ENCODE measurements around the gene TBC1D25. TPM values are rescaled to one million over a fixed set of nuclear protein-coding genes. Genes with fewer than 3 reads are reported as not detected.
A peak's percentile ranks its signal among the peaks of the same experiment; 100 is the strongest.
"Not testable (repeated sequence)": the region's sequence is repeated elsewhere in the genome, so short reads cannot be mapped to it uniquely, and the experiment has no call there.

Gene TBC1D25
- total RNA-seq, 1 donor from 2014 or later = 4.5 TPM

DNA sequence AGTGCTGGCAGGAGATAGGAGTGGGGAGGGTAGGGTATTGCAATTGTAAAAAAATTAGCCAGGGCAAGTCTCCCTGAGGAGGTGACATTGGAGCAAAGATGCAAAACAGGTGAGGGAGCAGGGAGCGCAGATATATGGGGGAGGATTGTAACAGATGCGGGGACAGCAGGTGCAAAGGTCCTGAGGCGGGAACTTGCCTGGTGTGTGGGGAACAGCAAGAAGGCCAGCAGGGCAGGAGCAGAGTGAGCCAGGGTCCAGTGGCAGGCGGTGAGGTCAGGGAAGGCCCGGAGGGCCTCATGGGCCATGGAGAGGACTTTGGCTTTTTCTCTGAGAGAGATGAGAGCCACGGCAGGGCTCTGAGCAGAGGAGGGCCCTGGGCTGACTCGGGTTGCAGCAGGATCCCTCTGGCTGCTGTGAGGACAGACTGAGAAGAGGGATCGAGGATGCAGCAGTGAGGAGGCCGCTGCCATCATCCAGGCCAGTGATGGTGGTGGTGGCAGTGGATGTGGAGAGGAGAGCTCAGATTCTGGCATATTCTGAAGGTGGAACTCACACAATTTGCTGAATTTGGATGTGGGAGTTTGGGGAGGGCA lies 24.6 kb upstream of the TBC1D25 start:
- no peak for DNase-seq (ENCODE audit: low read depth in 2 of 2)

- DNase-seq (ENCODE audit: low read depth in 2 of 2) = no peak
Measured at GRCh38 chrX:48515842-48516241, 23.7 kb upstream of the TBC1D25 start.

- no peak for DNase-seq (ENCODE audit: low read depth in 2 of 2)
Measured at GRCh38 chrX:48516285-48516684, 23.2 kb upstream of the TBC1D25 start.

GRCh38 chrX:48516987-48517386 lies 22.5 kb upstream of the TBC1D25 start:
- no peak for DNase-seq (ENCODE audit: low read depth in 2 of 2)

DNA sequence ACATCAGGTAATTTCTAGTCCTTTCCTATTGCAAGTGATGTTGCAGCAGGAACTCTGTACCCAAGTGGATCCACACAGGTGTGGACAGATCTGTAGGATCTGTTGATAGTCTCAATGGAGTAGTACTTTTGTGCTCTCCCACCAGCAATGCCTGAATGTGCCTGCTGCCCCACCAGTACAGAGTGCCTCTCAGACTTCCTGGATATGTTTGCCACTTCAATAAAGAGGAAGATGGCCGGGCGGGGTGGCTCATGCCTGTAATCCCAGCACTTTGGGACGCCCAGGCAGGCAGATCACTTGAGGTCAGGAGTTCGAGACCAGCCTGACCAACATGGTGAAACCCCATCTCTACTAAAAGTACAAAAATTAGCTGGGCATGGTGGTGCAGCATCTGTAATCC lies 20.0 kb upstream of the TBC1D25 start:
- not testable (repeated sequence) for DNase-seq (ENCODE audit: low read depth in 2 of 2)

- no peak for DNase-seq (ENCODE audit: low read depth in 2 of 2)
Measured at GRCh38 chrX:48520455-48520854, 19.1 kb upstream of the TBC1D25 start.

- no peak for DNase-seq (ENCODE audit: low read depth in 2 of 2)
Measured at GRCh38 chrX:48520976-48521352, 18.6 kb upstream of the TBC1D25 start.

- DNase-seq (ENCODE audit: low read depth in 2 of 2) = peak; percentile 69 to 85
Measured at GRCh38 chrX:48521353-48522243, 17.9 kb upstream of the TBC1D25 start, which contains the start of gene EBP. Gene EBP, plus strand, starts transcription at chrX:48521808. Its CDS starts 1,964 bp downstream, at chrX:48523772.

GRCh38 chrX:48522291-48522690 lies 17.2 kb upstream of the TBC1D25 start:
- no peak for DNase-seq (ENCODE audit: low read depth in 2 of 2)

DNA sequence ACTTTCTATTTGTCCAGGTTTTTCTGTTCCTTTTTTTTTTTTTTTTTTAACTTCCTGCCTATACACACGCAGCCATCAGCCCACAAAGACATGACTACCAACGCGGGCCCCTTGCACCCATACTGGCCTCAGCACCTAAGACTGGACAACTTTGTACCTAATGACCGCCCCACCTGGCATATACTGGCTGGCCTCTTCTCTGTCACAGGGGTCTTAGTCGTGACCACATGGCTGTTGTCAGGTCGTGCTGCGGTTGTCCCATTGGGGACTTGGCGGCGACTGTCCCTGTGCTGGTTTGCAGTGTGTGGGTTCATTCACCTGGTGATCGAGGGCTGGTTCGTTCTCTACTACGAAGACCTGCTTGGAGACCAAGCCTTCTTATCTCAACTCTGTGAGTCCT lies 15.8 kb upstream of the TBC1D25 start:
- no peak for DNase-seq (ENCODE audit: low read depth in 2 of 2)

GRCh38 chrX:48525853-48526252 lies 13.7 kb upstream of the TBC1D25 start:
- not testable (repeated sequence) for DNase-seq (ENCODE audit: low read depth in 2 of 2)

DNA sequence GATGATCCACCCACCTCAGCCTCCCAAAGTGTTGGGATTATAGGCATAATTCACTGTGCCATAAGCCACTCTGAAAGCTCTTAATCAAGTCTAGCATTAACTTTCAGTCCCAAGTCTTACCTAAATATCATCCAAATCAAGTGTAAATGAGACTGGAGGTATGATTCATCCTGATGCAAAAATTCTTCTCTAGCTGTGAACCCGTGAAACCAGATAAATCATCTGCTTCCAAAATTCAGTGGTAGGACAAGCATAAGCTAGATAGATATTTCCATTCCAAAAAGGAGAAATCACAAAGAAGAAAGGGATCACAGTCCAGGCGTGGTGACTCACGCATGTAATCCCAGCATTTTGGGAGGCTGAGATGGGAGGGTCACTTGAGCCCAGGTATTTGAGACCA lies 8.8 kb upstream of the TBC1D25 start:
- DNase-seq (ENCODE audit: low read depth in 2 of 2) = no peak

DNA sequence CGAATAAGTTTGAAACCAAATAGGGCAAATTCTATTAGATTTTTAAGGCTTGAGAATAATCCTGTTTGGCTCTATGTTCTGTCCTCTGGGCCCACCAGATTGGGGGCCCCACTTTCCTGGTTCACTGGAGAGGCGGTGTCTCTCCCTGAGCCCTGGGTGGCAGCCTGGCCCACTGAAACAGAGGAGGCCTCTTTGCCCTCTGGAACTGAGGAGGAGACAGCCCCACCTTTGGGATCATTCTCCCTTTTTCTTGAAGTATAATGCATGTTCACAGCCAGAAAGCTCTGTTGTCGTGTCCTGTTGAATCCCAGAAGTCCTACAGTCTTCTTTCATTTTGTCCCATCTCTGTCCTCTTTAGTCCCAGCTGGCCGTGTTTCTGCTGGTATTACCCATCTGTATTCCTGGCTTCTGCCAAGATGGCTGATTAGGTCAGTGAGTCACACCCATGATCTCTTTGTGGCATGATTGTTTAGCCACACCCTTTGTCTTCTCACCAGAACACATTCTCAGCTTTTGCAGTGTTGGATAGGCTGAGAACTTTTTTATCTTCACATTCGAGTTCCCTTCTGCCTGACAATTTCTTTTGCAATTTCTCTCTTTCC lies 8.1 kb upstream of the TBC1D25 start:
- DNase-seq (ENCODE audit: low read depth in 2 of 2) = no peak

- DNase-seq (ENCODE audit: low read depth in 2 of 2) = no peak
Measured at GRCh38 chrX:48532161-48532560, 7.4 kb upstream of the TBC1D25 start.

- DNase-seq (ENCODE audit: low read depth in 2 of 2) = no peak
Measured at GRCh38 chrX:48533165-48533564, 6.3 kb upstream of the TBC1D25 start.

- no peak for DNase-seq (ENCODE audit: low read depth in 2 of 2)
Measured at GRCh38 chrX:48538641-48539344, 721 bp upstream of the TBC1D25 start.

GRCh38 chrX:48540028-48540375 lies 488 bp downstream of the TBC1D25 start:
- peak; percentile 25 to 60 for DNase-seq (ENCODE audit: low read depth in 2 of 2)

- DNase-seq (ENCODE audit: low read depth in 2 of 2) = no peak
Measured at GRCh38 chrX:48540480-48540879, 966 bp downstream of the TBC1D25 start.

GRCh38 chrX:48541140-48541814 lies 1.8 kb downstream of the TBC1D25 start:
- no peak for DNase-seq (ENCODE audit: low read depth in 2 of 2)

- no peak for DNase-seq (ENCODE audit: low read depth in 2 of 2)
Measured at GRCh38 chrX:48548871-48549270, 9.4 kb downstream of the TBC1D25 start.

GRCh38 chrX:48555731-48556325 lies 16.3 kb downstream of the TBC1D25 start:
- not testable (repeated sequence) for DNase-seq (ENCODE audit: low read depth in 2 of 2)

Data from dermis microvascular lymphatic vessel endothelial cell (primary cell).